Esophagus squamous epithelium (tissue), 4 donors: ENCODE measurements around the gene EPHX1.

Experiments
- POLR2A ChIP-seq, 4 donors: fragments of 450-650 bp; IDR thresholded peaks; one replicate each; pipeline ENCODE4 v1.6.1; 2017; ENCODE audit warnings: antibody characterized with exemption in 4 of 4, mild to moderate bottlenecking in 4 of 4, moderate library complexity in 3 of 4
- TF ChIP-seq, protein P1 (sequence below), 6 experiments: fragments of 450-650 bp in 4 of 6; fragments of 200-600 bp in 2 of 6; sonication (generic) in 2 of 6; IDR thresholded peaks; one replicate each; pipeline ENCODE4 v1.5.1; 2016 to 2019; ENCODE audit warnings: antibody characterized with exemption in 6 of 6, mild to moderate bottlenecking in 4 of 6, moderate library complexity in 4 of 6

DNA sequence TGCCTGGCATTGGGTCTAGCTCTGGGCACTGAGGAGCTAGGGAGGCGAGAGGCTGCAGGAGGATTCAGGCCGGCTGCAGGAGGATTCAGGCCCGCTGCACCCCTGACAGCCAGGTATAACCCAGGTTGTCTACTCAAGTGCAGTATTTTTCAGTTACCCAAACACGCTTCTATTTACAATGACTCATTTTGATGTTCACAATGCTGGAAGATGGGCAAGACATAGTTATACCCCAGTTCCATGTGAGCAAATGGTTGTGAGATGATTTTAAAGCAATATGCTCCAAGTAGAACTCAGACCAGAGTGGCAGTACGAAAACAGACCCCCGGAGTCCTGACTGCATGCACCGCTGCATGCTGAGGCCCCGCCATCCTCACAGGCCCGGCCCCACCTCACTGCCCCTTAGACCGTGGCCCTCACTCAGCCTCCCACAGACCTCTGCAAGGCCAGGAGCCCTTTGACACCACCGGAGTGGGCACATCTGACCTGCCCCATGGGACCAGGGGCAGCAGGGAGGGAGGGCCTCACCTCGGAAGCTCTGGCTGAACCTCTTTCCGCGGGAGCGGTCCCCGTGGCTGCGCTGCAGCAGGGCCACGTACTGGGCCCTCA lies 78.5 kb downstream of the EPHX1 start:
- TF ChIP-seq, protein P1, sequence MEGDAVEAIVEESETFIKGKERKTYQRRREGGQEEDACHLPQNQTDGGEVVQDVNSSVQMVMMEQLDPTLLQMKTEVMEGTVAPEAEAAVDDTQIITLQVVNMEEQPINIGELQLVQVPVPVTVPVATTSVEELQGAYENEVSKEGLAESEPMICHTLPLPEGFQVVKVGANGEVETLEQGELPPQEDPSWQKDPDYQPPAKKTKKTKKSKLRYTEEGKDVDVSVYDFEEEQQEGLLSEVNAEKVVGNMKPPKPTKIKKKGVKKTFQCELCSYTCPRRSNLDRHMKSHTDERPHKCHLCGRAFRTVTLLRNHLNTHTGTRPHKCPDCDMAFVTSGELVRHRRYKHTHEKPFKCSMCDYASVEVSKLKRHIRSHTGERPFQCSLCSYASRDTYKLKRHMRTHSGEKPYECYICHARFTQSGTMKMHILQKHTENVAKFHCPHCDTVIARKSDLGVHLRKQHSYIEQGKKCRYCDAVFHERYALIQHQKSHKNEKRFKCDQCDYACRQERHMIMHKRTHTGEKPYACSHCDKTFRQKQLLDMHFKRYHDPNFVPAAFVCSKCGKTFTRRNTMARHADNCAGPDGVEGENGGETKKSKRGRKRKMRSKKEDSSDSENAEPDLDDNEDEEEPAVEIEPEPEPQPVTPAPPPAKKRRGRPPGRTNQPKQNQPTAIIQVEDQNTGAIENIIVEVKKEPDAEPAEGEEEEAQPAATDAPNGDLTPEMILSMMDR (IDR thresholded peaks at IDR 0.05) = no peak
- TF ChIP-seq POLR2A (IDR thresholded peaks at IDR 0.05) = no peak
